Dendritic cell treated with granulocyte-macrophage colony-stimulating factor and Interleukin-4, amounts not matched to agents 40 ng/mL and 50 ng/mL, for 4 days (primary cell): ENCODE measurements around the gene HTR3A.
"Not testable (repeated sequence)": the region's sequence is repeated elsewhere in the genome, so short reads cannot be mapped to it uniquely, and the experiment has no call there.

Experiments used
- H3K27ac Mint-ChIP-seq: one replicate; pipeline ENCODE4 v1.8.0; 2022; ENCODE audit warnings: mild to moderate bottlenecking, mixed read lengths
- H3K27me3 Mint-ChIP-seq: one replicate; pipeline ENCODE4 v1.8.0; 2022; ENCODE audit warnings: mild to moderate bottlenecking, mixed read lengths
- H3K36me3 Mint-ChIP-seq: one replicate; pipeline ENCODE4 v1.8.0; 2022; ENCODE audit warnings: low read depth, mixed read lengths
- H3K4me1 Mint-ChIP-seq: one replicate; pipeline ENCODE4 v1.8.0; 2022; ENCODE audit warnings: low read depth, mixed read lengths
- H3K4me3 Mint-ChIP-seq: one replicate; pipeline ENCODE4 v1.8.0; 2022; ENCODE audit warnings: mild to moderate bottlenecking, moderate library complexity, mixed read lengths
- H3K9me3 Mint-ChIP-seq: one replicate; pipeline ENCODE4 v1.8.0; 2022; ENCODE audit warnings: mixed read lengths
- intact Hi-C: fragments of 100-400 bp; cut with micrococcal nuclease; formaldehyde crosslinking; loops from one replicate; pipeline ENCODE4 v1.15.0; 2022

The HTR3A gene

GRCh38 chr11:113974741-113975470, at the start of gene HTR3A:
TSS of gene HTR3A (plus strand) at chr11:113975108. CDS start at chr11:113975326, 218 bp downstream.
- Mint-ChIP-seq H3K9me3 (no peaks in the 10 kb centered on the region), H3K4me1 (peaks cover 14% of the 10 kb centered on the region), H3K27ac (no peak within 1 kb of the TSS), H3K36me3 (no peaks in the 10 kb centered on the region), H3K27me3 (peaks cover 2% of the 10 kb centered on the region), H3K4me3 (no peak within 1 kb of the TSS)
- intact Hi-C loops: no loop called here

DNA sequence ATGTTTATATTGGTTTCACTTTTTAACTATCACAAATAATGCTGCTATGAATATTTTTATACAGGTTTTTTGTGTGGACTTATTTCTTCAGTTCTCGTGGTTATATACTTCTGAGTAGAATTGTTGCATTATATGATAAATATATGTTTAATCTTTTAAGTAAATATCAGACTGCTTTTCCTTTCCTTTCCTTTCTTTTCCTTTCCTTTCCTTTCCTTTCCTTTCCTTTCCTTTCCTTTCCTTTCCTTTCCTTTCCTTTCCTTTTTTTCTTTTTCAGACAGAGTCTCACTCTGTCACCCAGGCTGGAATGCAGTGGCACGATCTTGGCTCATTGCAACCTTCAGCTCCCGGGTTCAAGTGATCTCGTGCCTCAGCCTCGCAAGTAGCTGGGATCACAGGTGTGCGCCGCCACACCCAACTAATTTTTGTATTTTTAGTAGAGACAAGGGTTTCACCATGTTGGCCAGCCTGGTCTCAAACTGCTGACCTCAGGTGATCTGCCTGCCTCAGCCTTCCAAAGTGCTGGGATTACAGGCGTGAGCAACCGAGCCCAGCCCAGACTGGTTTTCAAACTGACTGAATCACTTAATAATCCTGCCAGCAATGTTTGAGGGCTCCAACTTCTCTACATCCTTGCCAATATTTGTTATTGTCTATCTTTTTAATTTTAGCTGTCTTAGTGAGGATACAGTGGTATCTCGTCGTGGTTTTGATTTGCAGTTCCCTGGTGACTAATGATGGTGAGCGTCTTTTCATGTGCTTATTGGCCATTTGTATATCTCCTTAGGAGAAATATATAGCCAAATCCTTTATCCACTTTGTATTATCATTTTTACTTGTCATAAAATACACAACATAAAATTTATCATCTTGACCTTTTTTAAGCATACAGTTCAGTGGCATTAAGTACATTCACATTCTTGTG, 48.4 kb upstream of the HTR3A start:
- Mint-ChIP-seq H3K27ac (peak overlapping the region; percentile 14), H3K9me3 (no peaks in the 10 kb centered on the region), H3K4me3 (no peak overlapping the region), H3K36me3 (no peaks in the 10 kb centered on the region), H3K27me3 (peaks cover 6% of the 10 kb centered on the region), H3K4me1 (peaks cover 13% of the 10 kb centered on the region)
- intact Hi-C loops: no loop called here

DNA sequence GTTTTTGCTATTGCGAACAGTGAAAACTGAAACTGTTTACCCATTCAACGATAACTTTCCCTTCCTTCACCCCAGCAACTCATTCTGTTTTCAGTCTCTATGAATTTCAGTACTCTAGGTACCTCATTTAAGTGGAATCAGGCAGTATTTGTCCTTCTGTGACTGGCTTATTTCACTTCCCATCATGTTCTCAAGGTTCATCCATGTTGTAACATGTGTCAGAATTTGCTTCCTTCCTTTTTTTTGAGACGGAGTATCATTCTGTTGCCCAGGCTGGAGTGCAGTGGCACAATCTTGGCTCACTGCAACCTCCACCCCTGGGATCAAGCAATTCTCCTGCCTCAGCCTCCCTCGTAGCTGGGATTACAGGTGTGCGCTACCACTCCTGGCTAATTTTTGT, 46.6 kb upstream of the HTR3A start:
- H3K9me3 Mint-ChIP-seq: no peaks in the 10 kb centered on the region
- no peak overlapping the region for H3K4me3 Mint-ChIP-seq
- peaks cover 4% of the 10 kb centered on the region for H3K27me3 Mint-ChIP-seq
- no peak overlapping the region for H3K27ac Mint-ChIP-seq
- no peaks in the 10 kb centered on the region for H3K36me3 Mint-ChIP-seq
- H3K4me1 Mint-ChIP-seq: peaks cover 13% of the 10 kb centered on the region
- intact Hi-C loops: no loop called here

DNA sequence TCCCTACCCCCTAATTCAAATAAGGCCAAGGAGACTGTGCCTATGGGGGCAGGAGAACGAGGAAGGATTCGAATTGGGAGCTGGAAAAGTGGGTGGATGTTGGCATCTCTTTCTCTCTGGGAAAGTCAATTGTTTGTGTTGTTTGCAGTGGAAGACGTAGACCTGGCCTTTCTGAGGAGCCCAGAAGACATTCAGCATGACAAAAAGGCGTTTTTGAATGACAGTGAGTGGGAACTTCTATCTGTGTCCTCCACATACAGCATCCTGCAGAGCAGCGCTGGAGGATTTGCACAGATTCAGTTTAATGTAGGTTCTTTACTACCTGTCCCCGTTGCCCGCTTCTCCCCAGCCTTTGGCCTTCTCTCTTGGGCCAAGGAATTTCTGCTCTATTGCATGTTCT, 42.1 kb upstream of the HTR3A start:
- H3K9me3 Mint-ChIP-seq: no peaks in the 10 kb centered on the region
- no peak overlapping the region for H3K27ac Mint-ChIP-seq
- peaks cover 7% of the 10 kb centered on the region for H3K4me1 Mint-ChIP-seq
- no peaks in the 10 kb centered on the region for H3K27me3 Mint-ChIP-seq
- no peak overlapping the region for H3K4me3 Mint-ChIP-seq
- no peaks in the 10 kb centered on the region for H3K36me3 Mint-ChIP-seq
- intact Hi-C loops: no loop called here

GRCh38 chr11:113934193-113934592, 40.7 kb upstream of the HTR3A start:
- H3K27ac Mint-ChIP-seq, H3K36me3 Mint-ChIP-seq, H3K4me3 Mint-ChIP-seq, intact Hi-C loops, H3K4me1 Mint-ChIP-seq, H3K27me3 Mint-ChIP-seq, H3K9me3 Mint-ChIP-seq: not testable (repeated sequence)

DNA sequence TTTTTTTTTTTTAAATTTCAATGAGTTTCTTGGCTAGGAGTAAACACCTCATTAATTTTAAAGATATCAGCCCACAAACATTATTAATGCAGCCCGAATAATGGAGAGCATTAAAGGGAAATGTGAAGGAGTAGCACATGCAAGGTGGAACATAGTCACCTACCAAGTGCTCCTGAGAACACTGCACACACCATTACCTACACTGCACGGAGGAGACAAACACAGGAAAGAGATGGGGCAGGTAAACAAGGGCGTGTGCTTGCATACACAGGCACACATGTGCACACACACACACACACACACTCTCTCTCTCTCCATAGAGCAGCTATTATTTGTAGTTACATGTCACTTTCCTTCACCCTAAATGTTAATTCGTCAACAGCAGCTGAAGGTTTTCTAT, 40.1 kb upstream of the HTR3A start:
- Mint-ChIP-seq H3K4me3 (no peak overlapping the region), H3K36me3 (no peaks in the 10 kb centered on the region), H3K4me1 (no peaks in the 10 kb centered on the region), H3K27ac (no peak overlapping the region), H3K9me3 (no peaks in the 10 kb centered on the region), H3K27me3 (no peaks in the 10 kb centered on the region)
- intact Hi-C loops: no loop called here

DNA sequence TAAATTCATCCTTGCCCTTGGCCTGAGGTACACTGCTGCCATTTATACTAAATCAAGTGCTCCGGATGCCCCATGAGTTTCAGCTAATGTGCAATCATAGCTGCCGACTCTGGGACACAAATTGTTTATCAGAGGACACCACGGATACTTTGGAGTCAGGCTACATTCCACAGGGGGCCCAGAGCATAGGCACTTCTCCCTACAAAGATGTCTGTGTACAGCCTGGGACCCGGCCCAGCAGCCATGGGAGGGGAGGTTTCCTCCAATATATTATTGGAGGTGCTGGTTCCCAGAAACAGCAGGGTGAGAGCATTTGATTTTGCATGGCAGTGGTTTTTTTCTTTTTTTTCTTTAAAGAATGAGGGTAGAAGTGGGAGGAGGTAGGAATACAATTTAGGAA, 39.0 kb upstream of the HTR3A start:
- no peak overlapping the region for H3K4me3 Mint-ChIP-seq
- H3K27me3 Mint-ChIP-seq: no peaks in the 10 kb centered on the region
- intact Hi-C loops: no loop called here
- H3K9me3 Mint-ChIP-seq: no peaks in the 10 kb centered on the region
- no peaks in the 10 kb centered on the region for H3K4me1 Mint-ChIP-seq
- no peaks in the 10 kb centered on the region for H3K36me3 Mint-ChIP-seq
- H3K27ac Mint-ChIP-seq: no peak overlapping the region

DNA sequence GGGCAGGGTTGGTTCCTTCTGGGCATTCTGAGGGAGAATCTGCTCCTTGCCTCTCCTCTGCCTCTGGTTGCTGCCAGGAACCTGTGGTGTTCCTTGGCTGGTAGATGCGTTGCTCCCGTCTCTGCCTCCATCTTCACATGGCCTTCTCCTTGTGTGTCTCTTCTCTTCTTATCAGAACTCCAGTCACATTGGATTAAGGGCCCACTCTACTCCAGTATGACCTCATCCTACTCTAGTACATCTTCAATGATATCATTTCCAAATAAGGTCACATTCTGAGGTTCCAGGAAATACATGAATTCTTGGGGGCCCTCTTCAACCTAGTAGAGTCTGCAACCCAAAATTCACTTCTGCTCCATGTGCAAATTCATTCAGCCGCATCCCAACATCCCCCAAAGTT, 37.0 kb upstream of the HTR3A start:
- H3K36me3 Mint-ChIP-seq: no peaks in the 10 kb centered on the region
- H3K27ac Mint-ChIP-seq: no peak overlapping the region
- no peak overlapping the region for H3K4me3 Mint-ChIP-seq

GRCh38 chr11:113942256-113942655, 32.7 kb upstream of the HTR3A start:
- H3K27me3 Mint-ChIP-seq: peaks cover 3% of the 10 kb centered on the region
- H3K36me3 Mint-ChIP-seq: no peaks in the 10 kb centered on the region
- H3K27ac Mint-ChIP-seq: no peak overlapping the region
- no peak overlapping the region for H3K4me3 Mint-ChIP-seq
- no peaks in the 10 kb centered on the region for H3K9me3 Mint-ChIP-seq
- peaks cover 13% of the 10 kb centered on the region for H3K4me1 Mint-ChIP-seq
- intact Hi-C loops: no loop called here

More for the DNA sequence above, 37.0 kb upstream of the HTR3A start:
- intact Hi-C loops: no loop called here
- H3K27me3 Mint-ChIP-seq: peaks cover 3% of the 10 kb centered on the region
- H3K9me3 Mint-ChIP-seq: no peaks in the 10 kb centered on the region
- H3K4me1 Mint-ChIP-seq: peaks cover 13% of the 10 kb centered on the region

DNA sequence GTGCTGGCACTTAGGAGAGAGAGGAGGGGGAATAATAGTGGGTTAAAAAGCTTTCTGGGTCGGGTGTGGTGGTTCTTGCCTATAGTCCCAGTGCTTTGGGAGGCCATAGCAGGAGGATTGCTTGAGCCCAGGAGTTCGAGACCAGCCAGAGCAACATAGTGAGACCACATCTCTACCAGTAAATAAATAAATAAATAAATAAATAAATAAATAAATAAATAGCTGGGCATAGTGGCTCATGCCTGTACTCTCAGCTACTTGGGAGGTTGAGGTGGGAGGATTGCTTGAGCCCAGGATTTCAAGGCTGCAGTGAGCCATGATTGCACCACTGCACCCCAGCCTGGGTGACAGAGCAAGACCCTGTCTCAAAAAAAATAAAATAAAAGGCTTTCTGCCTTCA, 28.7 kb upstream of the HTR3A start:
- H3K9me3 Mint-ChIP-seq, H3K36me3 Mint-ChIP-seq, H3K27me3 Mint-ChIP-seq, intact Hi-C loops, H3K27ac Mint-ChIP-seq, H3K4me3 Mint-ChIP-seq: not testable (repeated sequence)
- peaks cover 24% of the 10 kb centered on the region for H3K4me1 Mint-ChIP-seq

- Mint-ChIP-seq H3K4me3 (no peak overlapping the region), H3K9me3 (no peaks in the 10 kb centered on the region), H3K36me3 (no peaks in the 10 kb centered on the region), H3K27ac (no peak overlapping the region), H3K4me1 (peaks cover 29% of the 10 kb centered on the region), H3K27me3 (peaks cover 2% of the 10 kb centered on the region)
- intact Hi-C loops: no loop called here
Measured at GRCh38 chr11:113947994-113948393, 26.9 kb upstream of the HTR3A start.

- no peaks in the 10 kb centered on the region for H3K9me3 Mint-ChIP-seq
- H3K36me3 Mint-ChIP-seq: no peaks in the 10 kb centered on the region
- H3K4me3 Mint-ChIP-seq: no peak overlapping the region
- H3K4me1 Mint-ChIP-seq: peaks cover 29% of the 10 kb centered on the region
- no peak overlapping the region for H3K27ac Mint-ChIP-seq
- H3K27me3 Mint-ChIP-seq: peaks cover 2% of the 10 kb centered on the region
- intact Hi-C loops: no loop called here
Measured at GRCh38 chr11:113949891-113950290, 25.0 kb upstream of the HTR3A start.

GRCh38 chr11:113951537-113951936, 23.4 kb upstream of the HTR3A start:
- Mint-ChIP-seq H3K27me3 (peaks cover 2% of the 10 kb centered on the region), H3K36me3 (no peaks in the 10 kb centered on the region), H3K4me3 (no peak overlapping the region), H3K4me1 (peaks cover 29% of the 10 kb centered on the region), H3K9me3 (no peaks in the 10 kb centered on the region), H3K27ac (no peak overlapping the region)
- intact Hi-C loops: no loop called here

- Mint-ChIP-seq H3K4me3 (no peak overlapping the region), H3K4me1 (peaks cover 29% of the 10 kb centered on the region), H3K27me3 (peaks cover 2% of the 10 kb centered on the region), H3K36me3 (no peaks in the 10 kb centered on the region), H3K27ac (no peak overlapping the region), H3K9me3 (no peaks in the 10 kb centered on the region)
- intact Hi-C loops: no loop called here
Measured at GRCh38 chr11:113952070-113952469, 22.8 kb upstream of the HTR3A start.
